Panc1 (cell line): Measurements from ENCODE around the gene CCDC28A. TPM values are rescaled to one million over a fixed set of nuclear protein-coding genes. Genes with fewer than 3 reads are reported as not detected.

ENCODE experiments used
- ATAC-seq: fragments of 200-7000 bp; cut with Tn5 transposase; 2 replicates; pipeline ENCODE4 v1.9.1; 2020; ENCODE audit warnings: mild to moderate bottlenecking, moderate library complexity
- BruUV-seq: library from RNA; stranded (reverse); fragments of 400-500 nt; replicated peaks from 2 replicates; lab custom pipeline; 2021; lab: Mats Ljungman, UMichigan
- CTCF ChIA-PET: fragments of 300-600 bp; sonication (Branson Sonifier 250); formaldehyde crosslinking; loops from one replicate; lab custom pipeline; 2022; ENCODE audit warnings: antibody characterized with exemption; lab: Charles Lee
- POLR2A ChIA-PET: fragments of 300-600 bp; sonication (Branson Sonifier 250); formaldehyde crosslinking; loops from one replicate; lab custom pipeline; 2022; ENCODE audit warnings: antibody characterized with exemption; lab: Charles Lee
- DNase-seq: peaks from one replicate; pipeline ENCODE4 v3.0.0-alpha.2; 2010; ENCODE audit warnings: low read depth, low spot score
- H3K27ac ChIP-seq: 2 replicates; pipeline ENCODE4 v1.5.1; 2011; ENCODE audit warnings: mild to moderate bottlenecking, low read length, inconsistent platforms
- H3K27me3 ChIP-seq: fragments of 200-500 bp; sonication (Bioruptor generic); 2 replicates; pipeline ENCODE4 v1.6.0; 2014; ENCODE audit warnings: low read length, inconsistent platforms; ENCODE audit not compliant: control insufficient read depth, insufficient read depth
- H3K36me3 ChIP-seq: fragments of 200-500 bp; sonication (Bioruptor generic); 2 replicates; pipeline ENCODE4 v1.5.1; 2014; ENCODE audit warnings: inconsistent platforms, mild to moderate bottlenecking, low read length, moderate library complexity; ENCODE audit not compliant: control insufficient read depth, insufficient read depth
- H3K4me1 ChIP-seq: 2 replicates; pipeline ENCODE4 v1.5.1; 2011; ENCODE audit warnings: inconsistent platforms, mild to moderate bottlenecking, low read length, moderate library complexity; ENCODE audit not compliant: control insufficient read depth, insufficient read depth
- H3K4me3 ChIP-seq, 2 experiments: 2 replicates each; pipeline ENCODE4 v1.5.1; 2011 to 2012; ENCODE audit warnings: low read depth in 2 of 2, low read length in 2 of 2, mild to moderate bottlenecking in 2 of 2, inconsistent platforms in 1 of 2, moderate library complexity in 1 of 2
- H3K9me3 ChIP-seq: fragments of 200-500 bp; sonication (Bioruptor generic); 2 replicates; pipeline ENCODE4 v1.5.1; 2014; ENCODE audit warnings: low read depth, mild to moderate bottlenecking, inconsistent platforms, low read length, moderate library complexity; ENCODE audit not compliant: control insufficient read depth, insufficient read depth
- POLR2AphosphoS5 ChIP-seq: IDR thresholded peaks from 2 replicates; pipeline ENCODE4 v1.6.1; 2012; ENCODE audit warnings: mild to moderate bottlenecking, low read depth, low read length, moderate library complexity
- SIN3A ChIP-seq: IDR thresholded peaks from 2 replicates; pipeline ENCODE4 v1.6.1; 2012; ENCODE audit warnings: low read depth, mild to moderate bottlenecking, low read length, moderate library complexity, borderline replicate concordance; ENCODE audit not compliant: insufficient read depth
- TCF7L2 ChIP-seq: IDR thresholded peaks from 2 replicates; pipeline ENCODE4 v1.6.1; 2011; ENCODE audit warnings: mild to moderate bottlenecking, low read depth, low read length, inconsistent platforms
- in situ Hi-C: cut with HindIII; loops from 2 replicates; pipeline ENCODE4 v1.10.0; 2016; ENCODE audit warnings: low sequenced_read_pairs, low pct_unique_long_range_greater_than_20kb
- intact Hi-C: fragments of 100-400 bp; cut with micrococcal nuclease; formaldehyde crosslinking; loops from one replicate; pipeline ENCODE4 v1.10.0; 2022; ENCODE audit not compliant: unreplicated experiment
- total RNA-seq: library from RNA; stranded (reverse); gene quantifications from one replicate; pipeline ENCODE4 v1.2.1, GENCODE V29; 2021; ENCODE audit not compliant: unreplicated experiment
- TF ChIP-seq, protein P1 (sequence below), 2 experiments: IDR thresholded peaks; 2 replicates each; pipeline ENCODE4 v1.6.1; 2011 to 2012; ENCODE audit warnings: low read depth in 2 of 2, control low read depth in 1 of 2, low read length in 1 of 2, mild to moderate bottlenecking in 1 of 2, moderate library complexity in 1 of 2; ENCODE audit not compliant: insufficient read depth in 1 of 2
- TF ChIP-seq, protein P2 (sequence below): fragments of 450-650 bp; IDR thresholded peaks from 2 replicates; pipeline ENCODE4 v1.5.1; 2017; ENCODE audit warnings: mild to moderate bottlenecking

CCDC28A gene
- total RNA-seq, 1 experiment from 2014 or later, result 4.7 TPM

DNA sequence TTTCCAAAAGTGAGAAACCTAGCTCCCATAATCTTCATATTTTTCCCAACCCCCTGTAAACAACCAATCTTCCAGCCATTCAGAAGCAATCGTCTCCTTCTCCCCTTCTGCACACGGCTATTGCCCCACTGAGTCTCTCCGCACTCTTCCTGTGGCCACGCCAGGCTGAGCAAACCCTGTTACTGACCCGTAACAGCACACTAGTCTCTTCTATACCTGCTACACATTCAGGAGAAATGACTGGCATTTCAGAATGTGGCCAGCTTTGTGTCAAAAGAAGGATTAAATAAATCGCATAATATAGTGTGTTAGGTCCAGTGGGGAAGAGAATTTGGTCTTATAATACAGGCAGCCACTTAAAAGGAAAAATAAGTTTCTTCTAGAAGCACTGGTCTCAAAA lies 63.7 kb downstream of the CCDC28A start:
- TF ChIP-seq SIN3A (no peak), POLR2AphosphoS5 (no peak), TCF7L2 (no peak)
- TF ChIP-seq, protein P1, sequence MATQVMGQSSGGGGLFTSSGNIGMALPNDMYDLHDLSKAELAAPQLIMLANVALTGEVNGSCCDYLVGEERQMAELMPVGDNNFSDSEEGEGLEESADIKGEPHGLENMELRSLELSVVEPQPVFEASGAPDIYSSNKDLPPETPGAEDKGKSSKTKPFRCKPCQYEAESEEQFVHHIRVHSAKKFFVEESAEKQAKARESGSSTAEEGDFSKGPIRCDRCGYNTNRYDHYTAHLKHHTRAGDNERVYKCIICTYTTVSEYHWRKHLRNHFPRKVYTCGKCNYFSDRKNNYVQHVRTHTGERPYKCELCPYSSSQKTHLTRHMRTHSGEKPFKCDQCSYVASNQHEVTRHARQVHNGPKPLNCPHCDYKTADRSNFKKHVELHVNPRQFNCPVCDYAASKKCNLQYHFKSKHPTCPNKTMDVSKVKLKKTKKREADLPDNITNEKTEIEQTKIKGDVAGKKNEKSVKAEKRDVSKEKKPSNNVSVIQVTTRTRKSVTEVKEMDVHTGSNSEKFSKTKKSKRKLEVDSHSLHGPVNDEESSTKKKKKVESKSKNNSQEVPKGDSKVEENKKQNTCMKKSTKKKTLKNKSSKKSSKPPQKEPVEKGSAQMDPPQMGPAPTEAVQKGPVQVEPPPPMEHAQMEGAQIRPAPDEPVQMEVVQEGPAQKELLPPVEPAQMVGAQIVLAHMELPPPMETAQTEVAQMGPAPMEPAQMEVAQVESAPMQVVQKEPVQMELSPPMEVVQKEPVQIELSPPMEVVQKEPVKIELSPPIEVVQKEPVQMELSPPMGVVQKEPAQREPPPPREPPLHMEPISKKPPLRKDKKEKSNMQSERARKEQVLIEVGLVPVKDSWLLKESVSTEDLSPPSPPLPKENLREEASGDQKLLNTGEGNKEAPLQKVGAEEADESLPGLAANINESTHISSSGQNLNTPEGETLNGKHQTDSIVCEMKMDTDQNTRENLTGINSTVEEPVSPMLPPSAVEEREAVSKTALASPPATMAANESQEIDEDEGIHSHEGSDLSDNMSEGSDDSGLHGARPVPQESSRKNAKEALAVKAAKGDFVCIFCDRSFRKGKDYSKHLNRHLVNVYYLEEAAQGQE (IDR thresholded peaks at IDR 0.05; ENCODE audit: insufficient read depth in 1 of 2, low read depth in 2 of 2, low read length in 1 of 2), result no peak
- TF ChIP-seq, protein P2, sequence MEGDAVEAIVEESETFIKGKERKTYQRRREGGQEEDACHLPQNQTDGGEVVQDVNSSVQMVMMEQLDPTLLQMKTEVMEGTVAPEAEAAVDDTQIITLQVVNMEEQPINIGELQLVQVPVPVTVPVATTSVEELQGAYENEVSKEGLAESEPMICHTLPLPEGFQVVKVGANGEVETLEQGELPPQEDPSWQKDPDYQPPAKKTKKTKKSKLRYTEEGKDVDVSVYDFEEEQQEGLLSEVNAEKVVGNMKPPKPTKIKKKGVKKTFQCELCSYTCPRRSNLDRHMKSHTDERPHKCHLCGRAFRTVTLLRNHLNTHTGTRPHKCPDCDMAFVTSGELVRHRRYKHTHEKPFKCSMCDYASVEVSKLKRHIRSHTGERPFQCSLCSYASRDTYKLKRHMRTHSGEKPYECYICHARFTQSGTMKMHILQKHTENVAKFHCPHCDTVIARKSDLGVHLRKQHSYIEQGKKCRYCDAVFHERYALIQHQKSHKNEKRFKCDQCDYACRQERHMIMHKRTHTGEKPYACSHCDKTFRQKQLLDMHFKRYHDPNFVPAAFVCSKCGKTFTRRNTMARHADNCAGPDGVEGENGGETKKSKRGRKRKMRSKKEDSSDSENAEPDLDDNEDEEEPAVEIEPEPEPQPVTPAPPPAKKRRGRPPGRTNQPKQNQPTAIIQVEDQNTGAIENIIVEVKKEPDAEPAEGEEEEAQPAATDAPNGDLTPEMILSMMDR, result no peak
- no peak for DNase-seq
- CTCF ChIA-PET, result no interaction called here
- no peak overlapping the region for H3K27ac ChIP-seq
- no peak overlapping the region for H3K4me3 ChIP-seq
- POLR2A ChIA-PET, result no interaction called here
- no peaks in the 10 kb centered on the region for H3K4me1 ChIP-seq
- in situ Hi-C loops, result no loop called here
- ATAC-seq, result no peak
- intact Hi-C loops, result no loop called here
- BruUV-seq, result no TSS peak
- no peaks in the 10 kb centered on the region for H3K9me3 ChIP-seq
- H3K27me3 ChIP-seq, result no peaks in the 10 kb centered on the region
- no peaks in the 10 kb centered on the region for H3K36me3 ChIP-seq

Other genes with a start within 250 kb of the CCDC28A start
- not detected for gene ECT2L, start 22.3 kb downstream of the CCDC28A start, total RNA-seq
- 28.6 TPM for gene REPS1, start 214.5 kb downstream of the CCDC28A start, total RNA-seq